ENCODE data around the gene KCTD15.

The KCTD15 gene

DNA sequence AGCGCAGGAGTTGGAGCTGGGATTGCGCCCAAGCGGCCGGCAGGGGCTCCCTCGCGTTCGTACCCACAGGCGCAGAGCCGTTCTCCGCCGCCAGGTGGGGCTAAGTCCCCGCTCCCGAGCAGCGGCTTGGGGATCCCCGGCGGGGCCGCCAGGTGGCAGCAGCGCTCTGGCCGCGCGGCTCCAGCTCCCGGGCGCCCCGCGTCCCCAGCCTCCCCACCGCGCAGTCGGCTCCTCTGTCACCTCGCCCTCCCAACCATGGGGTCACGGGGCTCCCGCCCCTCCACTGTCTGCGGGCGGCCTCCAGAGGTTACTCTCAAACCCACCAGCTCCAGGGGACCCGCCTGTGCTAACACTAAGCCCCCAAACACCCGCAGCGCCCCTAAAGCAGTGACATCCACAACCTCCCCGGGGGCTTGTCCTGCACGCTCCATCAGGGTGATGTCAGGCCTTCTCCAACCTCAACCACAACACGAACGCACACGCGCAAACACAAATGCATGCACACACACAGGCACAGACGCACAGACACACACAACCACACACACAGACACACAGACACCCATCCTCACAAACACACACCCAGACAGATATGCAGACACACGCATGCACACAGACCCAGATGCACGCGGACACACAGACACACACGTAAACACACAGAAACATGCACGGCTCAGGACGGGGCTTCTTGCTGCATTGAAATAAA is 18.4 kb upstream of the KCTD15 start:
- Histone ChIP-seq H3K36me3 (ENCODE audit: insufficient read depth, low read length) (no peaks in the 10 kb centered on the region), H3K27me3 (ENCODE audit: insufficient read depth, low read length, poor library complexity, severe bottlenecking) (no peaks in the 10 kb centered on the region), H3K4me1 (ENCODE audit: insufficient read depth, low read length, poor library complexity, severe bottlenecking) (no peaks in the 10 kb centered on the region), H3F3A (ENCODE audit: low read depth) (no peaks in the 10 kb centered on the region), H3K4me2 (ENCODE audit: low read depth, low read length, poor library complexity, severe bottlenecking) (no peak overlapping the region), H3K9me2 (replicated peaks; ENCODE audit: low read depth, low read length) (no peaks in the 10 kb centered on the region), H3K4me3 (ENCODE audit: low read length, poor library complexity, severe bottlenecking) (no peak overlapping the region), H3K9ac (ENCODE audit: low read depth, low read length, poor library complexity, severe bottlenecking) (no peak overlapping the region), H3K79me2 (ENCODE audit: insufficient read depth, low read length) (no peaks in the 10 kb centered on the region), H2AFZ (ENCODE audit: low read length) (no peak overlapping the region; the same call in 1 of the 2 replicates), H3K9me3 (ENCODE audit: insufficient read depth, low read depth, low read length) (no peaks in the 10 kb centered on the region), H4K20me1 (ENCODE audit: insufficient read depth, low read length, poor library complexity, severe bottlenecking) (no peaks in the 10 kb centered on the region)
- TF ChIP-seq EZH2phosphoT487 (IDR thresholded peaks at IDR 0.05; ENCODE audit: borderline replicate concordance): no peak
- TF ChIP-seq, protein P1, sequence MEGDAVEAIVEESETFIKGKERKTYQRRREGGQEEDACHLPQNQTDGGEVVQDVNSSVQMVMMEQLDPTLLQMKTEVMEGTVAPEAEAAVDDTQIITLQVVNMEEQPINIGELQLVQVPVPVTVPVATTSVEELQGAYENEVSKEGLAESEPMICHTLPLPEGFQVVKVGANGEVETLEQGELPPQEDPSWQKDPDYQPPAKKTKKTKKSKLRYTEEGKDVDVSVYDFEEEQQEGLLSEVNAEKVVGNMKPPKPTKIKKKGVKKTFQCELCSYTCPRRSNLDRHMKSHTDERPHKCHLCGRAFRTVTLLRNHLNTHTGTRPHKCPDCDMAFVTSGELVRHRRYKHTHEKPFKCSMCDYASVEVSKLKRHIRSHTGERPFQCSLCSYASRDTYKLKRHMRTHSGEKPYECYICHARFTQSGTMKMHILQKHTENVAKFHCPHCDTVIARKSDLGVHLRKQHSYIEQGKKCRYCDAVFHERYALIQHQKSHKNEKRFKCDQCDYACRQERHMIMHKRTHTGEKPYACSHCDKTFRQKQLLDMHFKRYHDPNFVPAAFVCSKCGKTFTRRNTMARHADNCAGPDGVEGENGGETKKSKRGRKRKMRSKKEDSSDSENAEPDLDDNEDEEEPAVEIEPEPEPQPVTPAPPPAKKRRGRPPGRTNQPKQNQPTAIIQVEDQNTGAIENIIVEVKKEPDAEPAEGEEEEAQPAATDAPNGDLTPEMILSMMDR (conservative IDR thresholded peaks at IDR 0.05; ENCODE audit: low read length): peak; percentile 99

GRCh38 chr19:33779849-33780248 is 16.8 kb upstream of the KCTD15 start:
- Histone ChIP-seq H4K20me1 (ENCODE audit: insufficient read depth, low read length, poor library complexity, severe bottlenecking) (no peaks in the 10 kb centered on the region), H3K9me2 (replicated peaks; ENCODE audit: low read depth, low read length) (no peaks in the 10 kb centered on the region), H3K4me2 (ENCODE audit: low read depth, low read length, poor library complexity, severe bottlenecking) (no peak overlapping the region), H3K4me1 (ENCODE audit: insufficient read depth, low read length, poor library complexity, severe bottlenecking) (no peaks in the 10 kb centered on the region), H3K36me3 (ENCODE audit: insufficient read depth, low read length) (no peaks in the 10 kb centered on the region), H2AFZ (ENCODE audit: low read length) (no peak overlapping the region), H3K27me3 (ENCODE audit: insufficient read depth, low read length, poor library complexity, severe bottlenecking) (no peaks in the 10 kb centered on the region), H3K4me3 (ENCODE audit: low read length, poor library complexity, severe bottlenecking) (no peak overlapping the region), H3K9me3 (ENCODE audit: insufficient read depth, low read depth, low read length) (no peaks in the 10 kb centered on the region), H3F3A (ENCODE audit: low read depth) (no peaks in the 10 kb centered on the region), H3K9ac (ENCODE audit: low read depth, low read length, poor library complexity, severe bottlenecking) (no peak overlapping the region), H3K79me2 (ENCODE audit: insufficient read depth, low read length) (no peaks in the 10 kb centered on the region)
- TF ChIP-seq, protein P1 (conservative IDR thresholded peaks at IDR 0.05; ENCODE audit: low read length): no peak
- TF ChIP-seq EZH2phosphoT487 (IDR thresholded peaks at IDR 0.05; ENCODE audit: borderline replicate concordance): no peak

DNA sequence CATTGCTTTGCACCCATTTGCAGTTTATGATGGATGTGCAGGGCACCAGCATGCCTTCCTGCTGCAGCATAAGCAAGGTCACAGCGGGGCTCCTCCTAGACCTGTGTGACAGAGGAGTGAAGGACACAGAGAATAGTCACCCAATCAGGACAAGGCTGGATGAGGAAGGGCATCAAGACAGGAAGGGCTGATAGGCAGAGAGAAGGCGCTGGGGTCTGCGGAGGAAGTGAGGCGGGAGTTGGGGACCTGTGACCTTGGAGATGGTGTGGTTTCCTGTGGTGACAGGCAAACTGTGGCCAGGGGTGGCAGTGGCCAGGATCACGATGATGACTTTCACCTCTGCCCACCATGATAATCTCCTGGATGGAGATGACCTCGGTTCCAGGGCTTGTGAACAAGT is 16.4 kb upstream of the KCTD15 start:
- TF ChIP-seq, protein P1 (conservative IDR thresholded peaks at IDR 0.05; ENCODE audit: low read length): no peak
- no peak for TF ChIP-seq EZH2phosphoT487 (IDR thresholded peaks at IDR 0.05; ENCODE audit: borderline replicate concordance)
- Histone ChIP-seq H2AFZ (ENCODE audit: low read length) (0 out of 2 replicates have a peak overlapping the region, but pooled peaks have one; percentile 45), H4K20me1 (ENCODE audit: insufficient read depth, low read length, poor library complexity, severe bottlenecking) (no peaks in the 10 kb centered on the region), H3K9ac (ENCODE audit: low read depth, low read length, poor library complexity, severe bottlenecking) (no peak overlapping the region), H3F3A (ENCODE audit: low read depth) (no peaks in the 10 kb centered on the region), H3K4me2 (ENCODE audit: low read depth, low read length, poor library complexity, severe bottlenecking) (no peak overlapping the region), H3K4me1 (ENCODE audit: insufficient read depth, low read length, poor library complexity, severe bottlenecking) (no peaks in the 10 kb centered on the region), H3K27me3 (ENCODE audit: insufficient read depth, low read length, poor library complexity, severe bottlenecking) (no peaks in the 10 kb centered on the region), H3K4me3 (ENCODE audit: low read length, poor library complexity, severe bottlenecking) (no peak overlapping the region), H3K9me2 (replicated peaks; ENCODE audit: low read depth, low read length) (no peaks in the 10 kb centered on the region), H3K36me3 (ENCODE audit: insufficient read depth, low read length) (no peaks in the 10 kb centered on the region), H3K79me2 (ENCODE audit: insufficient read depth, low read length) (no peaks in the 10 kb centered on the region), H3K9me3 (ENCODE audit: insufficient read depth, low read depth, low read length) (no peaks in the 10 kb centered on the region)

All from Loucy (cell line).